GM23338 (cell line): ENCODE results near the gene BCCIP. TPM values are rescaled to one million over a fixed set of nuclear protein-coding genes. Genes with fewer than 3 reads are reported as not detected.

Source experiments
- ATAC-seq: fragments of 200-7000 bp; cut with Tn5 transposase; 3 replicates; pipeline ENCODE4 v1.9.1; 2020
- DNase-seq: peaks from one replicate; pipeline ENCODE4 v3.0.0-alpha.2; 2015; ENCODE audit warnings: low spot score
- H2AFZ ChIP-seq: fragments of 200-600 bp; sonication (generic); 2 replicates; pipeline ENCODE4 v1.8.0; 2016; ENCODE audit warnings: antibody characterized with exemption, mild to moderate bottlenecking, moderate library complexity
- H3F3A ChIP-seq: fragments of 200-600 bp; sonication (generic); replicated peaks from 2 replicates; pipeline ENCODE4 v1.8.0; 2017; ENCODE audit warnings: antibody characterized with exemption, mixed run types, low read depth
- H3K27ac ChIP-seq: fragments of 200-600 bp; sonication (generic); 2 replicates; pipeline ENCODE4 v1.6.1; 2016; ENCODE audit warnings: low read depth
- H3K27me3 ChIP-seq: fragments of 200-600 bp; sonication (generic); 2 replicates; pipeline ENCODE4 v1.8.0; 2016; ENCODE audit warnings: mild to moderate bottlenecking, mixed run types, moderate library complexity; ENCODE audit not compliant: insufficient read depth
- H3K36me3 ChIP-seq: fragments of 200-600 bp; sonication (generic); 2 replicates; pipeline ENCODE4 v1.8.0; 2016; ENCODE audit warnings: mild to moderate bottlenecking; ENCODE audit not compliant: insufficient read depth
- H3K4me1 ChIP-seq: fragments of 200-600 bp; sonication (generic); 2 replicates; pipeline ENCODE4 v1.8.0; 2016; ENCODE audit warnings: mild to moderate bottlenecking, moderate library complexity; ENCODE audit not compliant: insufficient read depth
- H3K4me2 ChIP-seq: fragments of 200-600 bp; sonication (generic); 2 replicates; pipeline ENCODE4 v1.7.1; 2017; ENCODE audit warnings: mixed run types
- H3K4me3 ChIP-seq: fragments of 200-600 bp; sonication (generic); 2 replicates; pipeline ENCODE4 v1.6.1; 2016; ENCODE audit warnings: mixed run types
- H3K79me2 ChIP-seq: fragments of 200-600 bp; sonication (generic); replicated peaks from 2 replicates; pipeline ENCODE4 v1.8.0; 2017; ENCODE audit warnings: mild to moderate bottlenecking; ENCODE audit not compliant: insufficient read depth
- H3K9me2 ChIP-seq: fragments of 200-600 bp; sonication (generic); 2 replicates; pipeline ENCODE4 v1.8.0; 2017; ENCODE audit not compliant: insufficient read depth
- H4K20me1 ChIP-seq: fragments of 200-600 bp; sonication (generic); replicated peaks from 2 replicates; pipeline ENCODE4 v1.8.0; 2017; ENCODE audit warnings: mild to moderate bottlenecking; ENCODE audit not compliant: insufficient read depth
- H3K27ac Mint-ChIP-seq: 2 replicates; pipeline ENCODE4 v1.8.0; 2020; ENCODE audit warnings: inconsistent platforms, mild to moderate bottlenecking, moderate library complexity, mixed read lengths
- H3K27me3 Mint-ChIP-seq: 3 replicates; pipeline ENCODE4 v1.8.0; 2022; ENCODE audit warnings: low read depth, mild to moderate bottlenecking, moderate library complexity, mixed read lengths, inconsistent platforms; ENCODE audit not compliant: insufficient read depth, poor library complexity
- H3K36me3 Mint-ChIP-seq: 3 replicates; pipeline ENCODE4 v1.8.0; 2021; ENCODE audit warnings: low read depth, mild to moderate bottlenecking, inconsistent platforms, moderate library complexity, mixed read lengths
- H3K4me1 Mint-ChIP-seq: 3 replicates; pipeline ENCODE4 v1.8.0; 2020; ENCODE audit warnings: mild to moderate bottlenecking, inconsistent platforms, mixed read lengths
- H3K4me3 Mint-ChIP-seq: 3 replicates; pipeline ENCODE4 v1.8.0; 2021; ENCODE audit warnings: moderate library complexity, mild to moderate bottlenecking, inconsistent platforms, mixed read lengths
- H3K9me3 Mint-ChIP-seq: 3 replicates; pipeline ENCODE4 v1.8.0; 2020; ENCODE audit warnings: moderate library complexity, mild to moderate bottlenecking, inconsistent platforms, mixed read lengths
- CREB1 ChIP-seq: fragments of 250-450 bp; sonication (Bioruptor Pico); IDR thresholded peaks from 2 replicates; pipeline ENCODE4 v1.5.0; 2020; ENCODE audit warnings: low read depth, mild to moderate bottlenecking, moderate library complexity
- EZH2 ChIP-seq: fragments of 200-600 bp; sonication (generic); IDR thresholded peaks from one replicate; pipeline ENCODE4 v1.8.0; 2017; ENCODE audit warnings: antibody characterized with exemption, mild to moderate bottlenecking, low read depth; ENCODE audit not compliant: unreplicated experiment
- JUNB ChIP-seq: IDR thresholded peaks from one replicate; pipeline ENCODE4 v1.6.1; 2016; ENCODE audit warnings: antibody characterized with exemption; ENCODE audit not compliant: unreplicated experiment
- NANOG ChIP-seq: IDR thresholded peaks from 2 replicates; pipeline ENCODE4 v1.6.1; 2016; ENCODE audit warnings: antibody characterized with exemption, borderline replicate concordance
- REST ChIP-seq: IDR thresholded peaks from one replicate; pipeline ENCODE4 v1.6.1; 2018; ENCODE audit warnings: antibody characterized with exemption; ENCODE audit not compliant: unreplicated experiment
- polyA plus RNA-seq: library from polyadenylated mRNA; unstranded; fragments of >200 nt; fragmentation: Nextera tagmentation; extraction: Ambion mirVana; gene quantifications from 2 replicates; pipeline ENCODE4 v1.2.1, GENCODE V29; 2016
- total RNA-seq: library from RNA; depleted of rRNA; stranded (reverse); fragments of >200 nt; shearing (Covaris generic); gene quantifications from 2 replicates; pipeline ENCODE4 v1.2.3, GENCODE V29; 2014
- TF ChIP-seq, protein P1 (sequence below), 2 experiments: fragments of 200-600 bp in 1 of 2; sonication (generic) in 1 of 2; conservative IDR thresholded peaks; 2 replicates each; pipeline versions ENCODE4 v1.5.1 to v1.6.1; 2016 to 2017; ENCODE audit warnings: antibody characterized with exemption in 2 of 2, low read depth in 2 of 2, mild to moderate bottlenecking in 2 of 2, moderate library complexity in 1 of 2

Gene BCCIP
- total and polyA plus RNA-seq, 2 experiments from 2014 or later: 98.6 to 214 TPM

GRCh38 chr10:125836746-125837145 is 13.4 kb downstream of the BCCIP start:
- Mint-ChIP-seq H3K36me3 (peaks cover 73% of the 10 kb centered on the region), H3K27me3 (peaks cover 2% of the 10 kb centered on the region), H3K27ac (no peak overlapping the region), H3K4me1 (no peaks in the 10 kb centered on the region), H3K9me3 (no peaks in the 10 kb centered on the region), H3K4me3 (no peak overlapping the region)
- TF ChIP-seq JUNB (no peak), CREB1 (CRISPR knock-in tag) (no peak), NANOG (no peak)
- 0 out of 2 replicates have a peak, but pooled peaks cover 4% of the 10 kb centered on the region for H3K79me2 ChIP-seq
- no peaks in the 10 kb centered on the region for H3K27me3 ChIP-seq
- ATAC-seq (no peak), DNase-seq (no peak)
- H3K4me3 ChIP-seq: no peak overlapping the region
- no peak overlapping the region for H3K27ac ChIP-seq
- H3K4me2 ChIP-seq: no peak overlapping the region
- no peaks in the 10 kb centered on the region; the same call in none of the 2 replicates for H4K20me1 ChIP-seq
- no peaks in the 10 kb centered on the region for H3K9me2 ChIP-seq
- no peaks in the 10 kb centered on the region for H3F3A ChIP-seq
- no peaks in the 10 kb centered on the region for H3K4me1 ChIP-seq
- H3K36me3 ChIP-seq: peaks cover 40% of the 10 kb centered on the region
- no peak overlapping the region for H2AFZ ChIP-seq

DNA sequence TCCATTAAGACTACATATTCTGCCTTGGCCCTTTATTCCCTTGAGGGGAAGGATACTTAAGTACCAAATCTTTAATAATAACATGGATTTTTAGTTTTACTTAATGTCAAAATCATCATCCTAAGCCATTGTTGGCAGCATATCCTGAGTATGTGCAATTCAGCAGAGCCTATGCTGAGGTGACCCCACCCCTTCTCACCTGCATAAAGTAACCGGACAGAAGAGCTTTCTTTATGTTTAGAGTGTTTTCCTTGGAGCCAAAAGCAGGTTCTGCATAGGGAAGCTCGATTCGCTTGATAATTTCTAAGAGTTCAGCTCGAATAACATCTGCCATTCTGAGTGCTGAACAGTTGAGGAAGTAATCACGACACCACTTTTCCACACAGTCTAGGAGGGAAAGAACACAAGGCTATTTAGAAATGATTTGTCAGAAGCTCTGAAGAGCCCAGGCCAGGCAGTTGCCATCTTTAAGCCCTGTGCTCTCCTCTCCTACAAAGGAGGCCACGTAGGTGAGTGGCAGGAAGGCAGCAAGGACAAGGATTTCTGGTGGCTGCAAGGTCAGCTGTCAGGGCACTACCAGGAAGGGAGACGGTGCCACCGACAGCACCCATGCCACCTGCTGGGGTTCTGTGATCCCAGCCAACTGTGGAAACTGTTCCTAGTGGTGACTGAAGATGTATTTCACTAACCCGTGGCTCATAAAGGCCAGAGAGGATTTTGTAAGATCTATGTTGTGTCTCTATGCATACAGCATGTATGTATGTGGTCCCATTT is 15.6 kb downstream of the BCCIP start:
- H3K4me2 ChIP-seq: no peak overlapping the region
- Mint-ChIP-seq H3K4me1 (no peaks in the 10 kb centered on the region), H3K36me3 (peaks cover 54% of the 10 kb centered on the region), H3K27ac (no peak overlapping the region), H3K9me3 (no peaks in the 10 kb centered on the region; the same call in 2 of the 3 replicates), H3K27me3 (peaks cover 2% of the 10 kb centered on the region), H3K4me3 (no peak overlapping the region)
- H3K4me1 ChIP-seq: no peaks in the 10 kb centered on the region
- TF ChIP-seq EZH2 (no peak), CREB1 (CRISPR knock-in tag) (no peak), JUNB (no peak)
- TF ChIP-seq, protein P1, sequence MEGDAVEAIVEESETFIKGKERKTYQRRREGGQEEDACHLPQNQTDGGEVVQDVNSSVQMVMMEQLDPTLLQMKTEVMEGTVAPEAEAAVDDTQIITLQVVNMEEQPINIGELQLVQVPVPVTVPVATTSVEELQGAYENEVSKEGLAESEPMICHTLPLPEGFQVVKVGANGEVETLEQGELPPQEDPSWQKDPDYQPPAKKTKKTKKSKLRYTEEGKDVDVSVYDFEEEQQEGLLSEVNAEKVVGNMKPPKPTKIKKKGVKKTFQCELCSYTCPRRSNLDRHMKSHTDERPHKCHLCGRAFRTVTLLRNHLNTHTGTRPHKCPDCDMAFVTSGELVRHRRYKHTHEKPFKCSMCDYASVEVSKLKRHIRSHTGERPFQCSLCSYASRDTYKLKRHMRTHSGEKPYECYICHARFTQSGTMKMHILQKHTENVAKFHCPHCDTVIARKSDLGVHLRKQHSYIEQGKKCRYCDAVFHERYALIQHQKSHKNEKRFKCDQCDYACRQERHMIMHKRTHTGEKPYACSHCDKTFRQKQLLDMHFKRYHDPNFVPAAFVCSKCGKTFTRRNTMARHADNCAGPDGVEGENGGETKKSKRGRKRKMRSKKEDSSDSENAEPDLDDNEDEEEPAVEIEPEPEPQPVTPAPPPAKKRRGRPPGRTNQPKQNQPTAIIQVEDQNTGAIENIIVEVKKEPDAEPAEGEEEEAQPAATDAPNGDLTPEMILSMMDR (conservative IDR thresholded peaks at IDR 0.05; ENCODE audit: low read depth in 2 of 2): no peak
- no peaks in the 10 kb centered on the region for H3K79me2 ChIP-seq
- DNase-seq: no peak
- no peak overlapping the region for H3K4me3 ChIP-seq
- ATAC-seq: no peak
- H3K27me3 ChIP-seq: no peaks in the 10 kb centered on the region
- H2AFZ ChIP-seq: no peak overlapping the region
- H3K36me3 ChIP-seq: peaks cover 20% of the 10 kb centered on the region
- no peaks in the 10 kb centered on the region for H3K9me2 ChIP-seq
- no peaks in the 10 kb centered on the region for H3F3A ChIP-seq
- H3K27ac ChIP-seq: no peak overlapping the region
- no peaks in the 10 kb centered on the region; the same call in 1 of the 2 replicates for H4K20me1 ChIP-seq

DNA sequence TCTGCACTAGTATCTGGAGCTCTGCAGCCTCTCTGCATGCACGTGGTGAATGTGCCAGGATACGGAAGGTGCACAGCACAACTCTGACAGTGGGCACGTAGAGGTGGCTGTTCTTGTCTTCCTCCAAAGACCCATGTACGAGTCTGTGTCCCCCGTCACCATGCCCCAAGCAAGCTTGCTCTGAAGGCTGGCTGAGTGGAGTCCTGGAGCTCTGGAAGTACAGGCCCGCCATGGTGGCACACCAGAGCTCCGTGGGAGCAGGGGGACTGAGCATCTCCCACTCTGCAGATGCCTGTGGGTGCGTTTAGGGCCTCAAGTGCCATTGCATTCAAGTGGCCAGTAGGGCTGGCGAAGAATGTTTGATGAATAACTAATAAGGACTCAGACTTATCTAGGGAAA is 17.1 kb downstream of the BCCIP start:
- DNase-seq (no peak), ATAC-seq (no peak)
- Mint-ChIP-seq H3K4me3 (no peak overlapping the region), H3K36me3 (peaks cover 41% of the 10 kb centered on the region), H3K27me3 (peaks cover 4% of the 10 kb centered on the region), H3K4me1 (no peaks in the 10 kb centered on the region), H3K27ac (no peak overlapping the region), H3K9me3 (no peaks in the 10 kb centered on the region; the same call in 2 of the 3 replicates)
- H3K36me3 ChIP-seq: peaks cover 13% of the 10 kb centered on the region; the same call in 1 of the 2 replicates
- no peaks in the 10 kb centered on the region for H3K4me1 ChIP-seq
- H3K4me3 ChIP-seq: no peak overlapping the region
- no peaks in the 10 kb centered on the region; the same call in 1 of the 2 replicates for H4K20me1 ChIP-seq
- H3K4me2 ChIP-seq: no peak overlapping the region
- H3K27me3 ChIP-seq: no peaks in the 10 kb centered on the region
- H3F3A ChIP-seq: no peaks in the 10 kb centered on the region
- no peak overlapping the region for H2AFZ ChIP-seq
- no peak overlapping the region for H3K27ac ChIP-seq
- H3K79me2 ChIP-seq: no peaks in the 10 kb centered on the region
- no peak for TF ChIP-seq REST
- H3K9me2 ChIP-seq: no peaks in the 10 kb centered on the region
